Astrocyte (in vitro differentiated cells and primary cell): Measurements from ENCODE around the gene SYTL3. TPM values are rescaled to one million over a fixed set of nuclear protein-coding genes. Genes with fewer than 3 reads are reported as not detected.

Experiments
- DNase-seq: peaks from one replicate; pipeline ENCODE4 v3.0.0-alpha.2; 2010; ENCODE audit warnings: low read depth
- FAIRE-seq: peaks from 2 replicates; lab custom pipeline; 2011; peaks lifted over from hg19 to GRCh38; lab: Jason Lieb, UNC
- H2AFZ ChIP-seq: 2 replicates; pipeline ENCODE4 v1.6.0; 2012; ENCODE audit warnings: low read depth, low read length, inconsistent platforms
- H3K27ac ChIP-seq: 2 replicates; pipeline ENCODE4 v1.5.1; 2011; ENCODE audit warnings: low read depth, low read length, inconsistent platforms
- H3K27me3 ChIP-seq: 2 replicates; pipeline ENCODE4 v1.6.0; 2011; ENCODE audit warnings: low read length, inconsistent platforms; ENCODE audit not compliant: insufficient read depth
- H3K36me3 ChIP-seq: 2 replicates; pipeline ENCODE4 v1.5.1; 2011; ENCODE audit warnings: low read length, inconsistent platforms; ENCODE audit not compliant: insufficient read depth
- H3K4me1 ChIP-seq: 2 replicates; pipeline ENCODE4 v1.5.1; 2011; ENCODE audit warnings: low read length, inconsistent platforms; ENCODE audit not compliant: insufficient read depth
- H3K4me2 ChIP-seq: 2 replicates; pipeline ENCODE4 v1.6.0; 2012; ENCODE audit warnings: low read length, inconsistent platforms
- H3K4me3 ChIP-seq: 2 replicates; pipeline ENCODE4 v1.5.1; 2011; ENCODE audit warnings: low read depth, mild to moderate bottlenecking, low read length, inconsistent platforms; ENCODE audit not compliant: insufficient read depth
- H3K79me2 ChIP-seq: 2 replicates; pipeline ENCODE4 v1.6.0; 2012; ENCODE audit warnings: mild to moderate bottlenecking, low read length, inconsistent platforms; ENCODE audit not compliant: insufficient read depth
- H3K9ac ChIP-seq: 2 replicates; pipeline ENCODE4 v1.6.0; 2012; ENCODE audit warnings: mild to moderate bottlenecking, low read length, inconsistent platforms
- H3K9me3 ChIP-seq: 2 replicates; pipeline ENCODE4 v1.5.1; 2012; ENCODE audit warnings: low read depth, mild to moderate bottlenecking, low read length, inconsistent platforms; ENCODE audit not compliant: insufficient read depth
- H4K20me1 ChIP-seq: 2 replicates; pipeline ENCODE4 v1.6.0; 2012; ENCODE audit warnings: low read length, inconsistent platforms; ENCODE audit not compliant: insufficient read depth
- H3K27ac Mint-ChIP-seq: one replicate; pipeline ENCODE4 v1.8.0; 2021; ENCODE audit warnings: mild to moderate bottlenecking, mixed read lengths; ENCODE audit not compliant: unreplicated experiment
- H3K27me3 Mint-ChIP-seq: one replicate; pipeline ENCODE4 v1.8.0; 2021; ENCODE audit warnings: low read depth, mixed read lengths; ENCODE audit not compliant: unreplicated experiment
- H3K36me3 Mint-ChIP-seq: one replicate; pipeline ENCODE4 v1.8.0; 2021; ENCODE audit warnings: low read depth, mixed read lengths; ENCODE audit not compliant: unreplicated experiment
- H3K4me1 Mint-ChIP-seq: one replicate; pipeline ENCODE4 v1.8.0; 2021; ENCODE audit warnings: low read depth, mixed read lengths; ENCODE audit not compliant: unreplicated experiment
- H3K4me3 Mint-ChIP-seq: one replicate; pipeline ENCODE4 v1.8.0; 2021; ENCODE audit warnings: mild to moderate bottlenecking, moderate library complexity, mixed read lengths; ENCODE audit not compliant: unreplicated experiment
- H3K9me3 Mint-ChIP-seq: one replicate; pipeline ENCODE4 v1.8.0; 2021; ENCODE audit warnings: mild to moderate bottlenecking, mixed read lengths; ENCODE audit not compliant: unreplicated experiment
- EZH2 ChIP-seq: IDR thresholded peaks from 2 replicates; pipeline ENCODE4 v1.6.1; 2012; ENCODE audit warnings: mild to moderate bottlenecking, low read length, inconsistent platforms; ENCODE audit not compliant: insufficient read depth
- total RNA-seq: library from RNA; stranded (reverse); gene quantifications from 2 replicates; pipeline ENCODE4 v1.2.1, GENCODE V29; 2021
- TF ChIP-seq, protein P1 (sequence below): IDR thresholded peaks from 2 replicates; pipeline ENCODE4 v1.5.1; 2011; ENCODE audit warnings: low read depth, mild to moderate bottlenecking, inconsistent platforms, low read length, moderate library complexity; ENCODE audit not compliant: insufficient read depth

The SYTL3 gene
- total RNA-seq, 1 donor from 2014 or later: 1.2 TPM

DNA sequence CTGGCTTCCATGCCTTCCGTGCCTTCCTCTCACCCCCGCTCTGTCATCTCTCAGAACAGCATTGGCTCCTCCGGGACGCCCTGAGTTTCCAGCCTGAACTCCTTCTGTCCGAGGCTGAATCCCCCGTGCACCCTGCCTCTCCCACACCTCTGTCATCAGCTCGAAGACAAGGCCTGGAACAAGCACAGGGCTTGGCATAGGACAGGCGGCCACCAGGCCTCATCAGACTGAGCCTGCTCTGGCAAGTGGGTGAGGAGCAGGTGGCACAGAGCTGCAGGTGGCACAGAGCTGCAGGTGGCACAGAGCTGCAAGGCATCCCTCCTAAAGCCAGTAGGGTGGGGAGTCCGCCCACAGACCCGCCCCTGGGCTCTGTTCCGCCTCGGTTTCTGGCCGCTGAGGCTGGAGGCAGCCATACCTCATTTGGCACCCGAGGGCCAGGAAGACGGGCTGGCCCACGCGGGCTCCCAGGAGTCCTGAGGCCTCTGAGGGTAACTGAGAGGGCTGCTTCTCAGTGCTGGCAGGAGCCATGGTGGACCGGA lies 109.2 kb downstream of the SYTL3 start:
- Mint-ChIP-seq H3K27me3 (peaks cover 15% of the 10 kb centered on the region), H3K27ac (no peak overlapping the region)

GRCh38 chr6:158759966-158760617 lies 110.2 kb downstream of the SYTL3 start:
- TF ChIP-seq, protein P1, sequence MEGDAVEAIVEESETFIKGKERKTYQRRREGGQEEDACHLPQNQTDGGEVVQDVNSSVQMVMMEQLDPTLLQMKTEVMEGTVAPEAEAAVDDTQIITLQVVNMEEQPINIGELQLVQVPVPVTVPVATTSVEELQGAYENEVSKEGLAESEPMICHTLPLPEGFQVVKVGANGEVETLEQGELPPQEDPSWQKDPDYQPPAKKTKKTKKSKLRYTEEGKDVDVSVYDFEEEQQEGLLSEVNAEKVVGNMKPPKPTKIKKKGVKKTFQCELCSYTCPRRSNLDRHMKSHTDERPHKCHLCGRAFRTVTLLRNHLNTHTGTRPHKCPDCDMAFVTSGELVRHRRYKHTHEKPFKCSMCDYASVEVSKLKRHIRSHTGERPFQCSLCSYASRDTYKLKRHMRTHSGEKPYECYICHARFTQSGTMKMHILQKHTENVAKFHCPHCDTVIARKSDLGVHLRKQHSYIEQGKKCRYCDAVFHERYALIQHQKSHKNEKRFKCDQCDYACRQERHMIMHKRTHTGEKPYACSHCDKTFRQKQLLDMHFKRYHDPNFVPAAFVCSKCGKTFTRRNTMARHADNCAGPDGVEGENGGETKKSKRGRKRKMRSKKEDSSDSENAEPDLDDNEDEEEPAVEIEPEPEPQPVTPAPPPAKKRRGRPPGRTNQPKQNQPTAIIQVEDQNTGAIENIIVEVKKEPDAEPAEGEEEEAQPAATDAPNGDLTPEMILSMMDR: no peak
- TF ChIP-seq EZH2: no peak
- Histone ChIP-seq H3K4me3 (no peak overlapping the region), H3K4me1 (no peaks in the 10 kb centered on the region), H3K79me2 (no peaks in the 10 kb centered on the region), H3K36me3 (peaks cover 6% of the 10 kb centered on the region), H3K9me3 (no peaks in the 10 kb centered on the region), H3K27me3 (no peaks in the 10 kb centered on the region), H3K4me2 (no peak overlapping the region), H3K27ac (no peak overlapping the region), H2AFZ (no peak overlapping the region), H3K9ac (no peak overlapping the region), H4K20me1 (no peaks in the 10 kb centered on the region)
- Mint-ChIP-seq H3K36me3 (peaks cover 7% of the 10 kb centered on the region), H3K9me3 (no peaks in the 10 kb centered on the region), H3K4me3 (no peak overlapping the region), H3K4me1 (no peaks in the 10 kb centered on the region), H3K27me3 (peaks cover 9% of the 10 kb centered on the region), H3K27ac (no peak overlapping the region)
- DNase-seq (no peak), FAIRE-seq (no peak)

More for the DNA sequence above, 109.2 kb downstream of the SYTL3 start:
- H2AFZ ChIP-seq: no peak overlapping the region
- no peaks in the 10 kb centered on the region for H3K79me2 ChIP-seq
- H3K4me3 ChIP-seq: no peak overlapping the region
- Mint-ChIP-seq H3K9me3 (no peaks in the 10 kb centered on the region), H3K4me3 (no peak overlapping the region), H3K4me1 (no peaks in the 10 kb centered on the region), H3K36me3 (peaks cover 3% of the 10 kb centered on the region)
- H3K27me3 ChIP-seq: no peaks in the 10 kb centered on the region
- DNase-seq (no peak), FAIRE-seq (no peak)
- H3K4me1 ChIP-seq: no peaks in the 10 kb centered on the region
- no peaks in the 10 kb centered on the region for H3K36me3 ChIP-seq
- no peak overlapping the region for H3K27ac ChIP-seq
- H3K9ac ChIP-seq: no peak overlapping the region
- H3K4me2 ChIP-seq: no peak overlapping the region
- H4K20me1 ChIP-seq: no peaks in the 10 kb centered on the region
- H3K9me3 ChIP-seq: no peaks in the 10 kb centered on the region
- TF ChIP-seq EZH2: no peak
- TF ChIP-seq, protein P1: no peak
